Endothelial cell of umbilical vein (primary cell): ENCODE measurements around the gene SEC24C. TPM values are rescaled to one million over a fixed set of nuclear protein-coding genes. Genes with fewer than 3 reads are reported as not detected.

ENCODE experiments used
- BruUV-seq: library from RNA; stranded (reverse); fragments of 400-500 nt; replicated peaks from 2 replicates; lab custom pipeline; 2021; lab: Mats Ljungman, UMichigan
- CTCF ChIA-PET: fragments of 300-600, 350-600 bp; sonication (Branson Sonifier 250); formaldehyde crosslinking; loops from one replicate; lab custom pipeline; 2021; ENCODE audit warnings: antibody characterized with exemption, inconsistent platforms; lab: Charles Lee
- POLR2A ChIA-PET: fragments of 300-600, 350-600 bp; sonication (Branson Sonifier 250); formaldehyde crosslinking; loops from one replicate; lab custom pipeline; 2021; ENCODE audit warnings: antibody characterized with exemption, inconsistent platforms; lab: Charles Lee
- DNase-seq: peaks from one replicate; pipeline ENCODE4 v3.0.0-alpha.2; 2011; ENCODE audit warnings: low read depth, low spot score
- FAIRE-seq: peaks from 2 replicates; lab custom pipeline; 2011; peaks lifted over from hg19 to GRCh38; lab: Jason Lieb, UNC
- H2AFZ ChIP-seq: 2 replicates; pipeline ENCODE4 v1.6.0; 2012; ENCODE audit warnings: low read depth, low read length, control low read depth, inconsistent platforms
- H3K27ac ChIP-seq: 2 replicates; pipeline ENCODE4 v1.5.1; 2011; ENCODE audit warnings: low read depth, mild to moderate bottlenecking, control low read depth, low read length, moderate library complexity; ENCODE audit not compliant: insufficient read depth
- H3K27me3 ChIP-seq, 2 experiments: 2 replicates each; pipeline versions ENCODE4 v1.6.0 to v1.6.1; 2011; ENCODE audit warnings: low read length in 2 of 2, mixed read lengths in 1 of 2; ENCODE audit not compliant: control insufficient read depth in 2 of 2, insufficient read depth in 2 of 2
- H3K36me3 ChIP-seq, 2 experiments: 2 replicates in 1 of 2; 3 replicates in 1 of 2; pipeline ENCODE4 v1.5.1; 2011; ENCODE audit warnings: low read length in 2 of 2, mild to moderate bottlenecking in 1 of 2, moderate library complexity in 1 of 2; ENCODE audit not compliant: control insufficient read depth in 2 of 2, insufficient read depth in 2 of 2; ENCODE audit errors: extremely low read depth in 1 of 2
- H3K4me1 ChIP-seq: 3 replicates; pipeline ENCODE4 v1.5.1; 2011; ENCODE audit warnings: mild to moderate bottlenecking, low read length; ENCODE audit not compliant: control insufficient read depth, insufficient read depth; ENCODE audit errors: extremely low read depth
- H3K4me2 ChIP-seq: 2 replicates; pipeline ENCODE4 v1.6.1; 2011; ENCODE audit warnings: low read length, control low read depth, mixed read lengths; ENCODE audit not compliant: insufficient read depth
- H3K4me3 ChIP-seq, 3 experiments: fragments of 200-600 bp in 1 of 3; sonication (generic), shearing (Covaris generic) in 1 of 3; replicated peaks in 1 of 3; 2 replicates each; pipeline ENCODE4 v1.5.1; 2011 to 2016; ENCODE audit warnings: control low read depth in 3 of 3, low read length in 3 of 3, mild to moderate bottlenecking in 2 of 3, inconsistent platforms in 1 of 3, low read depth in 1 of 3, moderate library complexity in 1 of 3; ENCODE audit not compliant: insufficient read depth in 1 of 3
- H3K79me2 ChIP-seq: 2 replicates; pipeline ENCODE4 v1.6.0; 2012; ENCODE audit warnings: low read length, inconsistent platforms; ENCODE audit not compliant: control insufficient read depth, insufficient read depth
- H3K9ac ChIP-seq: replicated peaks from 2 replicates; pipeline ENCODE3; 2011; ENCODE audit warnings: low read length, control low read depth; ENCODE audit not compliant: insufficient read depth; ENCODE audit errors: extremely low read depth
- H3K9me1 ChIP-seq: replicated peaks from 3 replicates; pipeline ENCODE4 v1.6.0; 2011; ENCODE audit warnings: mild to moderate bottlenecking, low read length; ENCODE audit not compliant: control insufficient read depth, insufficient read depth; ENCODE audit errors: extremely low read depth
- H3K9me3 ChIP-seq: replicated peaks from 2 replicates; pipeline ENCODE4 v1.5.1; 2012; ENCODE audit warnings: low read length, inconsistent platforms; ENCODE audit not compliant: control insufficient read depth, insufficient read depth
- H4K20me1 ChIP-seq: replicated peaks from 2 replicates; pipeline ENCODE3; 2011; ENCODE audit warnings: mild to moderate bottlenecking, low read length; ENCODE audit not compliant: control insufficient read depth, insufficient read depth; ENCODE audit errors: extremely low read depth
- CTCF ChIP-seq, 2 donors: IDR thresholded peaks; 1 replicate in 1 of 2; 2 replicates in 1 of 2; pipeline ENCODE4 v1.5.1; 2011; ENCODE audit warnings: low read length in 2 of 2, mild to moderate bottlenecking in 2 of 2, moderate library complexity in 2 of 2, control low read depth in 1 of 2, inconsistent platforms in 1 of 2, low read depth in 1 of 2; ENCODE audit not compliant: insufficient read depth in 1 of 2; ENCODE audit errors: extremely low read depth in 1 of 2
- EZH2 ChIP-seq: IDR thresholded peaks from 2 replicates; pipeline ENCODE4 v1.6.1; 2012; ENCODE audit warnings: borderline replicate concordance, low read depth, mild to moderate bottlenecking, moderate library complexity, low read length, inconsistent platforms; ENCODE audit not compliant: severe bottlenecking
- FOS ChIP-seq: IDR thresholded peaks from 2 replicates; pipeline ENCODE4 v1.6.1; 2011; ENCODE audit warnings: mild to moderate bottlenecking, low read length, moderate library complexity, borderline replicate concordance; ENCODE audit not compliant: insufficient read depth
- GATA2 ChIP-seq: IDR thresholded peaks from 2 replicates; pipeline ENCODE4 v1.7.0; 2011; ENCODE audit warnings: low read depth, mild to moderate bottlenecking, moderate library complexity, mixed read lengths, low read length; ENCODE audit not compliant: insufficient read length, insufficient read depth
- JUN ChIP-seq: IDR thresholded peaks from 2 replicates; pipeline ENCODE4 v1.6.1; 2011; ENCODE audit warnings: borderline replicate concordance, low read depth; ENCODE audit not compliant: insufficient read length, insufficient read depth
- MAX ChIP-seq: IDR thresholded peaks from 2 replicates; pipeline ENCODE4 v1.6.1; 2011; ENCODE audit not compliant: insufficient read depth, insufficient read length
- MYC ChIP-seq: IDR thresholded peaks from one replicate; pipeline ENCODE4 v1.6.1; 2011; ENCODE audit warnings: mild to moderate bottlenecking, low read depth, low read length
- POLR2A ChIP-seq: IDR thresholded peaks from 2 replicates; pipeline ENCODE4 v1.6.1; 2012; ENCODE audit warnings: low read depth, mild to moderate bottlenecking, control low read depth, low read length
- POLR2AphosphoS5 ChIP-seq: IDR thresholded peaks from 2 replicates; pipeline ENCODE4 v1.6.1; 2012; ENCODE audit warnings: low read depth, mild to moderate bottlenecking, control low read depth, low read length, moderate library complexity; ENCODE audit not compliant: insufficient read depth
- dilution Hi-C: fragments of 300-500 bp; cut with MboI; formaldehyde crosslinking; loops from one replicate; pipeline ENCODE4 v1.15.0; 2019; ENCODE audit warnings: low sequenced_read_pairs; ENCODE audit not compliant: extremely low pct_ligation_motif_present
- intact Hi-C: fragments of 100-400 bp; cut with micrococcal nuclease; formaldehyde crosslinking; loops from one replicate; pipeline ENCODE4 v1.10.0; 2022
- polyA plus RNA-seq, 4 experiments: library from polyadenylated mRNA; depleted of rRNA in 3 of 4; stranded (reverse) in 3 of 4; unstranded in 1 of 4; fragments of >200 nt; gene quantifications; 2 replicates each; pipeline versions ENCODE4 v1.2.1 to v1.2.3, GENCODE V29; 2011 to 2012; ENCODE audit warnings: missing spikeins in 1 of 4
- total RNA-seq: library from RNA; stranded (reverse); gene quantifications from 2 replicates; pipeline ENCODE4 v1.2.3, GENCODE V29; 2021

Gene SEC24C
- total and polyA plus RNA-seq, 2 donors (not counting 3 experiments of a cell fraction or from before 2014, with no cell fraction given) = 95.5 to 108 TPM

- dilution Hi-C loops = no loop called here
- no peaks in the 10 kb centered on the region for H3K27me3 ChIP-seq
- H3K9ac ChIP-seq = no peak overlapping the region
- H3K4me2 ChIP-seq = no peak overlapping the region
- no peak overlapping the region for H2AFZ ChIP-seq
- H3K79me2 ChIP-seq = peaks cover 34% of the 10 kb centered on the region
- FAIRE-seq (no peak), DNase-seq (no peak)
- BruUV-seq = no TSS peak
- CTCF ChIA-PET = interaction anchor here (1.8 kb wide), 1 partner anchor 12 kb away, joined by 4 read pairs; no protein-coding TSS in a partner anchor
- POLR2A ChIA-PET = no interaction called here
- intact Hi-C loops = no loop called here
- H3K36me3 ChIP-seq = peaks cover 0 to 3% of the 10 kb centered on the region in 2 experiments
- H3K4me1 ChIP-seq = peaks cover 17% of the 10 kb centered on the region
- no peak overlapping the region for H3K4me3 ChIP-seq
- no peaks in the 10 kb centered on the region for H4K20me1 ChIP-seq
- no peaks in the 10 kb centered on the region for H3K9me1 ChIP-seq
- H3K9me3 ChIP-seq = no peaks in the 10 kb centered on the region
- no peak for TF ChIP-seq JUN
- no peak for TF ChIP-seq MYC
- TF ChIP-seq MAX = no peak
- TF ChIP-seq POLR2A = no peak
- TF ChIP-seq CTCF (IDR thresholded peaks at IDR 0.05; ENCODE audit: extremely low read depth in 1 of 2, insufficient read depth in 1 of 2, low read depth in 1 of 2, low read length in 2 of 2) = no peak
- TF ChIP-seq FOS = no peak
- TF ChIP-seq POLR2AphosphoS5 = no peak
- no peak for TF ChIP-seq EZH2
- TF ChIP-seq GATA2 = no peak
- H3K27ac ChIP-seq = no peak overlapping the region
Measured at GRCh38 chr10:73742454-73742734, 1.8 kb upstream of the SEC24C start.
